H9 (cell line): ENCODE data around the gene DPF3. TPM values are rescaled to one million over a fixed set of nuclear protein-coding genes. Genes with fewer than 3 reads are reported as not detected.

ENCODE experiments used
- DNase-seq: peaks from one replicate; pipeline ENCODE4 v3.0.0-alpha.2; 2017
- H2AFZ ChIP-seq: one replicate; pipeline ENCODE4 v1.6.1; 2013; ENCODE audit warnings: mild to moderate bottlenecking, low read length, control low read depth, moderate library complexity
- H2AK5ac ChIP-seq: 2 replicates; pipeline ENCODE4 v1.6.1; 2013; ENCODE audit warnings: low read length, control low read depth, mixed read lengths; ENCODE audit not compliant: insufficient read length
- H2BK120ac ChIP-seq: one replicate; pipeline ENCODE4 v1.6.1; 2013; ENCODE audit warnings: low read depth, mild to moderate bottlenecking, low read length, control low read depth, inconsistent platforms; ENCODE audit not compliant: poor library complexity, severe bottlenecking
- H2BK12ac ChIP-seq: 2 replicates; pipeline ENCODE4 v1.6.1; 2013; ENCODE audit warnings: low read length, control low read depth, mixed read lengths, low read depth; ENCODE audit not compliant: insufficient read length
- H2BK15ac ChIP-seq: 2 replicates; pipeline ENCODE4 v1.6.1; 2013; ENCODE audit warnings: low read depth, low read length, control low read depth
- H2BK20ac ChIP-seq: one replicate; pipeline ENCODE4 v1.6.1; 2013; ENCODE audit warnings: low read depth, mild to moderate bottlenecking, low read length, control low read depth, inconsistent platforms; ENCODE audit not compliant: poor library complexity, severe bottlenecking
- H2BK5ac ChIP-seq: 2 replicates; pipeline ENCODE4 v1.6.1; 2013; ENCODE audit warnings: low read length, control low read depth, mixed read lengths; ENCODE audit not compliant: insufficient read length
- H3K14ac ChIP-seq: 2 replicates; pipeline ENCODE4 v1.6.1; 2013; ENCODE audit warnings: low read length, control low read depth; ENCODE audit not compliant: insufficient read depth
- H3K18ac ChIP-seq: 2 replicates; pipeline ENCODE4 v1.6.1; 2013; ENCODE audit warnings: low read depth, mild to moderate bottlenecking, mixed read lengths, low read length, control low read depth; ENCODE audit not compliant: insufficient read length
- H3K23ac ChIP-seq: 2 replicates; pipeline ENCODE4 v1.6.1; 2013; ENCODE audit warnings: low read length, control low read depth, mixed read lengths, low read depth; ENCODE audit not compliant: insufficient read length
- H3K23me2 ChIP-seq: 2 replicates; pipeline ENCODE4 v1.6.1; 2013; ENCODE audit warnings: low read depth, mild to moderate bottlenecking, mixed read lengths, low read length, control low read depth; ENCODE audit not compliant: insufficient read length, poor library complexity, severe bottlenecking
- H3K27ac ChIP-seq: 2 replicates; pipeline ENCODE4 v1.5.1; 2013; ENCODE audit warnings: low read length, control low read depth, mixed read lengths, low read depth; ENCODE audit not compliant: insufficient read length
- H3K27me3 ChIP-seq: 2 replicates; pipeline ENCODE4 v1.6.1; 2013; ENCODE audit warnings: low read length, control low read depth, inconsistent platforms; ENCODE audit not compliant: insufficient read depth
- H3K4ac ChIP-seq: 2 replicates; pipeline ENCODE4 v1.6.1; 2013; ENCODE audit warnings: low read depth, mild to moderate bottlenecking, control low read depth, inconsistent platforms, low read length, moderate library complexity
- H3K4me1 ChIP-seq: 2 replicates; pipeline ENCODE4 v1.6.1; 2013; ENCODE audit warnings: low read length, control low read depth, inconsistent platforms; ENCODE audit not compliant: insufficient read depth
- H3K4me2 ChIP-seq: 2 replicates; pipeline ENCODE4 v1.6.1; 2013; ENCODE audit warnings: low read length, control low read depth, mixed read lengths; ENCODE audit not compliant: insufficient read length, insufficient read depth
- H3K56ac ChIP-seq: 2 replicates; pipeline ENCODE4 v1.6.1; 2013; ENCODE audit warnings: low read depth, mild to moderate bottlenecking, mixed read lengths, low read length, control low read depth; ENCODE audit not compliant: insufficient read length
- H3K79me1 ChIP-seq: 2 replicates; pipeline ENCODE4 v1.6.1; 2013; ENCODE audit warnings: low read depth, mild to moderate bottlenecking, moderate library complexity, low read length, control low read depth, inconsistent platforms; ENCODE audit not compliant: insufficient read depth, poor library complexity, severe bottlenecking
- H3K79me2 ChIP-seq: 2 replicates; pipeline ENCODE4 v1.6.1; 2013; ENCODE audit warnings: low read length, control low read depth, inconsistent platforms; ENCODE audit not compliant: insufficient read depth
- H3K9ac ChIP-seq: 2 replicates; pipeline ENCODE4 v1.6.1; 2013; ENCODE audit warnings: low read length, control low read depth, mixed read lengths; ENCODE audit not compliant: insufficient read length; ENCODE audit errors: extremely low read depth
- H3K9me3 ChIP-seq: one replicate; pipeline ENCODE4 v1.6.1; 2013; ENCODE audit warnings: low read depth, low read length, inconsistent platforms; ENCODE audit not compliant: control insufficient read depth
- H3T11ph ChIP-seq: one replicate; pipeline ENCODE4 v1.6.1; 2013; ENCODE audit warnings: mild to moderate bottlenecking, low read length, control low read depth, inconsistent platforms
- H4K20me1 ChIP-seq: one replicate; pipeline ENCODE4 v1.6.1; 2013; ENCODE audit not compliant: control insufficient read depth, insufficient read length, insufficient read depth
- H4K5ac ChIP-seq: 2 replicates; pipeline ENCODE4 v1.6.1; 2013; ENCODE audit warnings: low read depth, mild to moderate bottlenecking, mixed read lengths, low read length, control low read depth; ENCODE audit not compliant: insufficient read length
- H4K8ac ChIP-seq: replicated peaks from 2 replicates; pipeline ENCODE4 v1.6.1; 2013; ENCODE audit warnings: low read length, control low read depth, mixed read lengths, low read depth; ENCODE audit not compliant: insufficient read length
- H4K91ac ChIP-seq: 2 replicates; pipeline ENCODE4 v1.6.1; 2013; ENCODE audit warnings: low read depth, mild to moderate bottlenecking, moderate library complexity, mixed read lengths, low read length, control low read depth; ENCODE audit not compliant: insufficient read length
- H3K27ac Mint-ChIP-seq, 3 experiments: 2 replicates in 2 of 3; 3 replicates in 1 of 3; pipeline ENCODE4 v1.8.0; 2020 to 2021; ENCODE audit warnings: mixed read lengths in 3 of 3, mild to moderate bottlenecking in 1 of 3, moderate library complexity in 1 of 3
- H3K27me3 Mint-ChIP-seq: 2 replicates; pipeline ENCODE4 v1.8.0; 2021; ENCODE audit warnings: low read depth, mild to moderate bottlenecking, moderate library complexity, mixed read lengths
- H3K36me3 Mint-ChIP-seq, 3 experiments: 2 replicates in 2 of 3; 3 replicates in 1 of 3; pipeline ENCODE4 v1.8.0; 2020 to 2021; ENCODE audit warnings: low read depth in 3 of 3, mixed read lengths in 3 of 3; ENCODE audit not compliant: insufficient read depth in 1 of 3
- H3K4me1 Mint-ChIP-seq, 2 experiments: 2 replicates each; pipeline ENCODE4 v1.8.0; 2020; ENCODE audit warnings: mixed read lengths in 2 of 2
- H3K4me3 Mint-ChIP-seq, 2 experiments: 2 replicates in 1 of 2; 3 replicates in 1 of 2; pipeline ENCODE4 v1.8.0; 2020 to 2021; ENCODE audit warnings: mild to moderate bottlenecking in 2 of 2, mixed read lengths in 2 of 2, moderate library complexity in 1 of 2
- H3K9me3 Mint-ChIP-seq, 2 experiments: 2 replicates in 1 of 2; 3 replicates in 1 of 2; pipeline ENCODE4 v1.8.0; 2020; ENCODE audit warnings: mild to moderate bottlenecking in 2 of 2, mixed read lengths in 2 of 2, moderate library complexity in 1 of 2
- WGBS: extraction: QIAGEN DNeasy Blood & Tissue Kit; methylation state at CpG from one replicate; pipeline ENCODE4 v1.1.7; 2013; ENCODE audit warnings: missing lambda C conversion rate, low lambda C conversion rate, mixed read lengths; ENCODE audit not compliant: insufficient read length; ENCODE audit errors: extremely low coverage; 5-methylcytosine and 5-hydroxymethylcytosine counted together
- total RNA-seq: library from RNA; stranded (reverse); gene quantifications from 2 replicates; pipeline ENCODE4 v1.2.1, GENCODE V29; 2021
- TF ChIP-seq, protein P1 (sequence below): fragments of 200-600 bp; sonication (generic); conservative IDR thresholded peaks from 3 replicates; pipeline ENCODE4 v1.8.0; 2021; ENCODE audit warnings: antibody characterized with exemption, mild to moderate bottlenecking

Gene DPF3
- total RNA-seq, 1 experiment from 2014 or later, result not detected

DNA sequence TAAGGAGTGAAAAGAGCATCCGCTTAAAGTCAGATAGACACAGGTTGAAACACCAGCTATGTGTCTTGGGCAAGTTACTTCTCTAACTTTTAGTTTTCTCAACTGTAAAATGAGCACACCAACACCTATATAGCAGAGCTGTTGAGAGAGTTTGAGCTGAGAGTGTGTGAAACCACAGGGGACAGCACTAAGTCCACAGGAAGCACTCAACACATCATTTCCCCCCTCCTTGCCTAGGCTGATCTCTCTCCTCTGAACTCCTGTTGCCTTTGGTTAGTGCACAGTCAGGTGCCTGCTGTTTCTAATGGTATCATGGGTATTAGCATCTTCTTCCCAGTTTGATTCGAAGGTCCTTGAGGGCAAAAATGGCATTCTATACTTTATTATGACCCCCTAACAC, 176.7 kb downstream of the DPF3 start:
- Mint-ChIP-seq H3K9me3 (no peaks in the 10 kb centered on the region; a peak in 1 of 5 replicates), H3K4me3 (no peak overlapping the region), H3K36me3 (no peaks in the 10 kb centered on the region), H3K27me3 (no peaks in the 10 kb centered on the region; the same call in 1 of the 2 replicates), H3K27ac (no peak overlapping the region), H3K4me1 (peaks cover 0 to 9% of the 10 kb centered on the region in 2 experiments; a peak in 2 of 4 replicates)
- DNase-seq, result no peak
- Histone ChIP-seq H2BK12ac (no peak overlapping the region), H3K79me1 (no peaks in the 10 kb centered on the region), H3K23ac (no peak overlapping the region), H3T11ph (no peak overlapping the region), H3K27me3 (no peaks in the 10 kb centered on the region), H3K79me2 (no peaks in the 10 kb centered on the region), H3K4ac (no peak overlapping the region), H2BK120ac (no peak overlapping the region), H3K23me2 (no peaks in the 10 kb centered on the region), H4K8ac (no peak overlapping the region), H3K4me2 (no peak overlapping the region), H3K27ac (no peak overlapping the region), H3K9ac (no peak overlapping the region), H3K56ac (no peak overlapping the region), H2BK5ac (no peak overlapping the region), H4K5ac (no peak overlapping the region), H3K18ac (no peak overlapping the region), H3K9me3 (no peaks in the 10 kb centered on the region), H4K91ac (no peak overlapping the region), H3K4me1 (no peaks in the 10 kb centered on the region), H3K14ac (no peak overlapping the region), H2AFZ (no peak overlapping the region), H2BK20ac (no peak overlapping the region), H2AK5ac (no peak overlapping the region), H2BK15ac (no peak overlapping the region), H4K20me1 (no peaks in the 10 kb centered on the region)
- TF ChIP-seq, protein P1, sequence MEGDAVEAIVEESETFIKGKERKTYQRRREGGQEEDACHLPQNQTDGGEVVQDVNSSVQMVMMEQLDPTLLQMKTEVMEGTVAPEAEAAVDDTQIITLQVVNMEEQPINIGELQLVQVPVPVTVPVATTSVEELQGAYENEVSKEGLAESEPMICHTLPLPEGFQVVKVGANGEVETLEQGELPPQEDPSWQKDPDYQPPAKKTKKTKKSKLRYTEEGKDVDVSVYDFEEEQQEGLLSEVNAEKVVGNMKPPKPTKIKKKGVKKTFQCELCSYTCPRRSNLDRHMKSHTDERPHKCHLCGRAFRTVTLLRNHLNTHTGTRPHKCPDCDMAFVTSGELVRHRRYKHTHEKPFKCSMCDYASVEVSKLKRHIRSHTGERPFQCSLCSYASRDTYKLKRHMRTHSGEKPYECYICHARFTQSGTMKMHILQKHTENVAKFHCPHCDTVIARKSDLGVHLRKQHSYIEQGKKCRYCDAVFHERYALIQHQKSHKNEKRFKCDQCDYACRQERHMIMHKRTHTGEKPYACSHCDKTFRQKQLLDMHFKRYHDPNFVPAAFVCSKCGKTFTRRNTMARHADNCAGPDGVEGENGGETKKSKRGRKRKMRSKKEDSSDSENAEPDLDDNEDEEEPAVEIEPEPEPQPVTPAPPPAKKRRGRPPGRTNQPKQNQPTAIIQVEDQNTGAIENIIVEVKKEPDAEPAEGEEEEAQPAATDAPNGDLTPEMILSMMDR, result no peak
- no CpG with 5 or more reads among the region's 2 CpGs for WGBS
